SK-N-SH (cell line): ENCODE measurements around the gene HBG1. TPM values are rescaled to one million over a fixed set of nuclear protein-coding genes. Genes with fewer than 3 reads are reported as not detected.

Experiments
- CTCF ChIA-PET: fragments of 300-600, 350-600 bp; formaldehyde crosslinking; extraction: SDS; loops from one replicate; lab custom pipeline; 2021; lab: Yijun Ruan, JAX
- POLR2A ChIA-PET: fragments of 350-600 bp; sonication (Branson Sonifier 250); formaldehyde crosslinking; extraction: SDS; loops from one replicate; lab custom pipeline; 2020; ENCODE audit warnings: antibody characterized with exemption, inconsistent platforms; lab: Yijun Ruan, JAX
- DNase-seq: peaks from one replicate; pipeline ENCODE4 v3.0.0; 2012
- H2AFZ ChIP-seq: fragments of 200-600 bp; sonication (generic); 2 replicates; pipeline ENCODE4 v1.8.1; 2016; ENCODE audit warnings: antibody characterized with exemption, mild to moderate bottlenecking, low read depth
- H3F3A ChIP-seq: fragments of 200-600 bp; sonication (generic); replicated peaks from 2 replicates; pipeline ENCODE3; 2016; ENCODE audit warnings: antibody characterized with exemption, mild to moderate bottlenecking; ENCODE audit not compliant: insufficient read depth
- H3K27ac ChIP-seq, 2 experiments: fragments of 200-500 bp in 1 of 2; fragments of 200-600 bp in 1 of 2; sonication (Bioruptor generic) in 1 of 2; sonication (generic), shearing (Covaris generic) in 1 of 2; 2 replicates each; pipeline versions ENCODE4 v1.5.1 to v1.6.1; 2014 to 2016; ENCODE audit warnings: low read depth in 2 of 2, inconsistent platforms in 1 of 2, low read length in 1 of 2, mild to moderate bottlenecking in 1 of 2, mixed read lengths in 1 of 2
- H3K27me3 ChIP-seq: fragments of 200-600 bp; sonication (generic), shearing (Covaris generic); 2 replicates; pipeline ENCODE4 v1.6.1; 2016; ENCODE audit warnings: mixed run types; ENCODE audit not compliant: insufficient read depth
- H3K36me3 ChIP-seq, 2 experiments: fragments of 200-500 bp in 1 of 2; fragments of 200-600 bp in 1 of 2; sonication (Bioruptor generic) in 1 of 2; sonication (generic) in 1 of 2; replicated peaks in 1 of 2; 2 replicates each; pipeline versions ENCODE3 to v1.5.1; 2014 to 2016; ENCODE audit warnings: low read length in 1 of 2, mild to moderate bottlenecking in 1 of 2; ENCODE audit not compliant: insufficient read depth in 2 of 2, control insufficient read depth in 1 of 2
- H3K4me1 ChIP-seq, 2 experiments: fragments of 200-500 bp in 1 of 2; fragments of 200-600 bp in 1 of 2; sonication (Bioruptor generic) in 1 of 2; sonication (generic), shearing (Covaris generic) in 1 of 2; 2 replicates each; pipeline versions ENCODE4 v1.5.1 to v1.6.1; 2014 to 2016; ENCODE audit warnings: low read depth in 1 of 2, low read length in 1 of 2, mixed run types in 1 of 2; ENCODE audit not compliant: insufficient read depth in 2 of 2, control insufficient read depth in 1 of 2
- H3K4me2 ChIP-seq: fragments of 200-600 bp; sonication (generic), shearing (Covaris generic); 2 replicates; pipeline ENCODE4 v1.6.1; 2017; ENCODE audit warnings: mixed run types
- H3K4me3 ChIP-seq, 2 experiments: fragments of 200-500 bp in 1 of 2; fragments of 200-600 bp in 1 of 2; sonication (Bioruptor generic) in 1 of 2; sonication (generic), shearing (Covaris generic) in 1 of 2; 2 replicates each; pipeline versions ENCODE4 v1.5.1 to v1.8.1; 2014 to 2016; ENCODE audit warnings: low read depth in 2 of 2, inconsistent platforms in 1 of 2, low read length in 1 of 2, mild to moderate bottlenecking in 1 of 2, mixed read lengths in 1 of 2, moderate library complexity in 1 of 2
- H3K79me2 ChIP-seq: fragments of 200-600 bp; sonication (generic); 2 replicates; pipeline ENCODE4 v1.8.1; 2017; ENCODE audit warnings: mild to moderate bottlenecking; ENCODE audit not compliant: insufficient read depth
- H3K9ac ChIP-seq: fragments of 200-600 bp; sonication (generic); 2 replicates; pipeline ENCODE4 v1.6.1; 2017; ENCODE audit warnings: mixed run types
- H3K9me2 ChIP-seq: fragments of 200-600 bp; sonication (generic); 2 replicates; pipeline ENCODE4 v1.6.1; 2017; ENCODE audit warnings: mixed run types
- H3K9me3 ChIP-seq: fragments of 200-600 bp; sonication (generic); 2 replicates; pipeline ENCODE4 v1.6.1; 2017; ENCODE audit warnings: mixed run types, mild to moderate bottlenecking, moderate library complexity
- H4K20me1 ChIP-seq: fragments of 200-600 bp; sonication (generic); 2 replicates; pipeline ENCODE4 v1.6.1; 2017; ENCODE audit warnings: mild to moderate bottlenecking, mixed run types; ENCODE audit not compliant: insufficient read depth
- ELF1 ChIP-seq: IDR thresholded peaks from 2 replicates; pipeline ENCODE4 v1.4.0; 2012
- EP300 ChIP-seq, 2 experiments: IDR thresholded peaks; 2 replicates each; pipeline versions ENCODE4 v1.4.0 to v1.6.1; 2012; ENCODE audit warnings: borderline replicate concordance in 1 of 2, low read depth in 1 of 2, low read length in 1 of 2
- FOXJ3 ChIP-seq: sonication (generic); formaldehyde crosslinking; IDR thresholded peaks from 2 replicates; pipeline ENCODE4 v1.5.1; 2020; ENCODE audit warnings: mild to moderate bottlenecking, missing genetic modification reagents
- FOXM1 ChIP-seq: IDR thresholded peaks from 2 replicates; pipeline ENCODE4 v1.4.0; 2012; ENCODE audit warnings: low read depth, mild to moderate bottlenecking
- GABPA ChIP-seq: IDR thresholded peaks from 2 replicates; pipeline ENCODE4 v1.4.0; 2012; ENCODE audit warnings: low read depth, mild to moderate bottlenecking
- PBX3 ChIP-seq: IDR thresholded peaks from 2 replicates; pipeline ENCODE4; 2012
- SIN3A ChIP-seq: IDR thresholded peaks from 2 replicates; pipeline ENCODE4 v1.6.1; 2012; ENCODE audit warnings: low read depth, mild to moderate bottlenecking, low read length, moderate library complexity, borderline replicate concordance
- SMC3 ChIP-seq: IDR thresholded peaks from 2 replicates; pipeline ENCODE4 v1.6.1; 2012; ENCODE audit warnings: low read depth, low read length, improper control_type of control experiment
- TEAD4 ChIP-seq: IDR thresholded peaks from 2 replicates; pipeline ENCODE4 v1.4.0; 2012; ENCODE audit warnings: mild to moderate bottlenecking, borderline replicate concordance; ENCODE audit not compliant: insufficient read depth
- USF1 ChIP-seq: IDR thresholded peaks from 2 replicates; pipeline ENCODE4 v1.4.0; 2012; ENCODE audit warnings: low read depth, borderline replicate concordance
- WGBS: methylation state at CpG from one replicate; pipeline ENCODE4 v1.1.6; 2017; ENCODE audit warnings: low lambda C conversion rate; 5-methylcytosine and 5-hydroxymethylcytosine counted together
- polyA plus RNA-seq, 3 experiments: library from polyadenylated mRNA; depleted of rRNA; stranded (reverse); fragments of >200 nt; gene quantifications; 2 replicates each; pipeline ENCODE4 v1.2.3, GENCODE V29; 2012
- TF ChIP-seq, protein P1 (sequence below): IDR thresholded peaks from 2 replicates; pipeline ENCODE4 v1.6.1; 2012; ENCODE audit warnings: mild to moderate bottlenecking, low read depth, low read length, moderate library complexity
- TF ChIP-seq, protein P2 (sequence below): fragments of 150-350 bp; IDR thresholded peaks from 2 replicates; pipeline ENCODE4 v1.6.1; 2016; ENCODE audit warnings: mild to moderate bottlenecking, low read depth, low read length

HBG1 gene
- polyA plus RNA-seq, 1 of the 3 experiments (the other 2 are of a cell fraction), result not detected

- H3K4me3 ChIP-seq, result no peak overlapping the region
- H2AFZ ChIP-seq, result no peak overlapping the region
- H3K27me3 ChIP-seq, result no peaks in the 10 kb centered on the region; the same call in 1 of the 2 replicates
- H3K9ac ChIP-seq, result no peak overlapping the region
- no peak overlapping the region for H3K27ac ChIP-seq
- ChIA-PET POLR2A (no interaction called here), CTCF (interaction anchor here (0.9 kb wide), 1 partner anchor 43 kb away, joined by 4 read pairs; no protein-coding TSS in a partner anchor)
- WGBS, result 3% methylated on average over 3 of the region's 3 CpGs
- H3F3A ChIP-seq, result no peaks in the 10 kb centered on the region
- no peaks in the 10 kb centered on the region for H3K9me3 ChIP-seq
- H4K20me1 ChIP-seq, result no peaks in the 10 kb centered on the region
- no peaks in the 10 kb centered on the region for H3K36me3 ChIP-seq
- H3K79me2 ChIP-seq, result no peaks in the 10 kb centered on the region
- no peak for TF ChIP-seq EP300 (IDR thresholded peaks at IDR 0.05; ENCODE audit: borderline replicate concordance in 1 of 2, low read depth in 1 of 2, low read length in 1 of 2)
- no peak for TF ChIP-seq ELF1
- no peak for TF ChIP-seq FOXJ3 (CRISPR knock-in tag)
- no peak for TF ChIP-seq TEAD4
- TF ChIP-seq SIN3A, result no peak
- no peak for TF ChIP-seq PBX3
- TF ChIP-seq FOXM1, result no peak
- TF ChIP-seq, protein P1, sequence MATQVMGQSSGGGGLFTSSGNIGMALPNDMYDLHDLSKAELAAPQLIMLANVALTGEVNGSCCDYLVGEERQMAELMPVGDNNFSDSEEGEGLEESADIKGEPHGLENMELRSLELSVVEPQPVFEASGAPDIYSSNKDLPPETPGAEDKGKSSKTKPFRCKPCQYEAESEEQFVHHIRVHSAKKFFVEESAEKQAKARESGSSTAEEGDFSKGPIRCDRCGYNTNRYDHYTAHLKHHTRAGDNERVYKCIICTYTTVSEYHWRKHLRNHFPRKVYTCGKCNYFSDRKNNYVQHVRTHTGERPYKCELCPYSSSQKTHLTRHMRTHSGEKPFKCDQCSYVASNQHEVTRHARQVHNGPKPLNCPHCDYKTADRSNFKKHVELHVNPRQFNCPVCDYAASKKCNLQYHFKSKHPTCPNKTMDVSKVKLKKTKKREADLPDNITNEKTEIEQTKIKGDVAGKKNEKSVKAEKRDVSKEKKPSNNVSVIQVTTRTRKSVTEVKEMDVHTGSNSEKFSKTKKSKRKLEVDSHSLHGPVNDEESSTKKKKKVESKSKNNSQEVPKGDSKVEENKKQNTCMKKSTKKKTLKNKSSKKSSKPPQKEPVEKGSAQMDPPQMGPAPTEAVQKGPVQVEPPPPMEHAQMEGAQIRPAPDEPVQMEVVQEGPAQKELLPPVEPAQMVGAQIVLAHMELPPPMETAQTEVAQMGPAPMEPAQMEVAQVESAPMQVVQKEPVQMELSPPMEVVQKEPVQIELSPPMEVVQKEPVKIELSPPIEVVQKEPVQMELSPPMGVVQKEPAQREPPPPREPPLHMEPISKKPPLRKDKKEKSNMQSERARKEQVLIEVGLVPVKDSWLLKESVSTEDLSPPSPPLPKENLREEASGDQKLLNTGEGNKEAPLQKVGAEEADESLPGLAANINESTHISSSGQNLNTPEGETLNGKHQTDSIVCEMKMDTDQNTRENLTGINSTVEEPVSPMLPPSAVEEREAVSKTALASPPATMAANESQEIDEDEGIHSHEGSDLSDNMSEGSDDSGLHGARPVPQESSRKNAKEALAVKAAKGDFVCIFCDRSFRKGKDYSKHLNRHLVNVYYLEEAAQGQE, result no peak
- TF ChIP-seq, protein P2, sequence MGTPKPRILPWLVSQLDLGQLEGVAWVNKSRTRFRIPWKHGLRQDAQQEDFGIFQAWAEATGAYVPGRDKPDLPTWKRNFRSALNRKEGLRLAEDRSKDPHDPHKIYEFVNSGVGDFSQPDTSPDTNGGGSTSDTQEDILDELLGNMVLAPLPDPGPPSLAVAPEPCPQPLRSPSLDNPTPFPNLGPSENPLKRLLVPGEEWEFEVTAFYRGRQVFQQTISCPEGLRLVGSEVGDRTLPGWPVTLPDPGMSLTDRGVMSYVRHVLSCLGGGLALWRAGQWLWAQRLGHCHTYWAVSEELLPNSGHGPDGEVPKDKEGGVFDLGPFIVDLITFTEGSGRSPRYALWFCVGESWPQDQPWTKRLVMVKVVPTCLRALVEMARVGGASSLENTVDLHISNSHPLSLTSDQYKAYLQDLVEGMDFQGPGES, result no peak
- no peak for TF ChIP-seq SMC3
- TF ChIP-seq USF1, result no peak
- TF ChIP-seq GABPA, result no peak
- H3K9me2 ChIP-seq, result no peaks in the 10 kb centered on the region
- H3K4me1 ChIP-seq, result no peaks in the 10 kb centered on the region
- no peak for DNase-seq
- H3K4me2 ChIP-seq, result no peak overlapping the region
These were observed 8.2 kb downstream of the HBG1 start for GRCh38 chr11:5241458-5241857.
